OCI-LY7 (cell line): Measurements from ENCODE around the gene OLAH. TPM values are rescaled to one million over a fixed set of nuclear protein-coding genes. Genes with fewer than 3 reads are reported as not detected.

Experiments
- BruUV-seq: library from RNA; stranded (reverse); fragments of 400-500 nt; replicated peaks from 2 replicates; lab custom pipeline; 2021; lab: Mats Ljungman, UMichigan
- CTCF ChIA-PET: fragments of 300-600 bp; sonication (Branson Sonifier 250); formaldehyde crosslinking; loops from one replicate; lab custom pipeline; 2022; ENCODE audit warnings: antibody characterized with exemption; ENCODE audit not compliant: unreplicated experiment; lab: Charles Lee
- POLR2A ChIA-PET: fragments of 300-600 bp; sonication (Branson Sonifier 250); formaldehyde crosslinking; loops from one replicate; lab custom pipeline; 2022; ENCODE audit warnings: antibody characterized with exemption; lab: Charles Lee
- DNase-seq: peaks from one replicate; pipeline ENCODE4 v3.0.0-alpha.2; 2015; ENCODE audit warnings: low spot score
- H2AFZ ChIP-seq: fragments of 200-600 bp; sonication (generic), shearing (Covaris generic); 2 replicates; pipeline ENCODE4 v1.6.1; 2014; ENCODE audit warnings: mild to moderate bottlenecking, antibody characterized with exemption, low read length, moderate library complexity
- H3K27ac ChIP-seq: fragments of 200-600 bp; sonication (generic); 2 replicates; pipeline ENCODE4 v1.5.1; 2014; ENCODE audit warnings: mixed run types, low read depth, mild to moderate bottlenecking, moderate library complexity, low read length, inconsistent platforms; ENCODE audit not compliant: poor library complexity, severe bottlenecking
- H3K36me3 ChIP-seq: fragments of 200-600 bp; sonication (generic); 2 replicates; pipeline ENCODE4 v1.6.1; 2014; ENCODE audit warnings: mild to moderate bottlenecking, antibody characterized with exemption, low read length, moderate library complexity, mixed read lengths; ENCODE audit not compliant: insufficient read depth
- H3K4me1 ChIP-seq: fragments of 200-600 bp; sonication (generic); 2 replicates; pipeline ENCODE4 v1.5.1; 2014; ENCODE audit warnings: mild to moderate bottlenecking, low read length; ENCODE audit not compliant: insufficient read depth, poor library complexity, severe bottlenecking
- H3K4me2 ChIP-seq: fragments of 200-600 bp; sonication (generic); 2 replicates; pipeline ENCODE4 v1.6.1; 2014; ENCODE audit warnings: mild to moderate bottlenecking, low read length
- H3K4me3 ChIP-seq: fragments of 200-600 bp; sonication (generic); 2 replicates; pipeline ENCODE4 v1.5.1; 2014; ENCODE audit warnings: mild to moderate bottlenecking, low read depth, low read length; ENCODE audit not compliant: poor library complexity, severe bottlenecking
- H3K79me2 ChIP-seq: fragments of 200-600 bp; sonication (generic); 2 replicates; pipeline ENCODE4 v1.6.1; 2016; ENCODE audit warnings: low read depth, mild to moderate bottlenecking, low read length, moderate library complexity, mixed read lengths; ENCODE audit not compliant: insufficient read depth
- H3K9me2 ChIP-seq: fragments of 200-600 bp; sonication (generic); 2 replicates; pipeline ENCODE4 v1.6.1; 2016; ENCODE audit warnings: mild to moderate bottlenecking, low read length, mixed read lengths; ENCODE audit not compliant: insufficient read depth
- H3K9me3 ChIP-seq: fragments of 200-600 bp; sonication (generic); 2 replicates; pipeline ENCODE4 v1.6.1; 2014; ENCODE audit warnings: mild to moderate bottlenecking, mixed run types, low read length, mixed read lengths
- H4K20me1 ChIP-seq: fragments of 200-600 bp; sonication (generic); 2 replicates; pipeline ENCODE4 v1.6.1; 2014; ENCODE audit warnings: mild to moderate bottlenecking, antibody characterized with exemption, low read length, moderate library complexity, mixed read lengths; ENCODE audit not compliant: insufficient read depth
- CTCF ChIP-seq: fragments of 200-600 bp; sonication (generic); conservative IDR thresholded peaks from 2 replicates; pipeline ENCODE4 v1.5.1; 2014; ENCODE audit warnings: mild to moderate bottlenecking, antibody characterized with exemption, low read length, moderate library complexity, mixed read lengths
- EZH2phosphoT487 ChIP-seq: fragments of 200-600 bp; sonication (generic); IDR thresholded peaks from 2 replicates; pipeline ENCODE4 v1.6.1; 2018; ENCODE audit warnings: low read depth, borderline replicate concordance, mild to moderate bottlenecking, mixed run types, antibody characterized with exemption, low read length, moderate library complexity, mixed read lengths
- intact Hi-C: fragments of 100-400 bp; cut with micrococcal nuclease; formaldehyde crosslinking; loops from one replicate; pipeline ENCODE4 v1.10.0; 2022; ENCODE audit not compliant: unreplicated experiment
- total RNA-seq, 2 experiments: library from RNA; depleted of rRNA in 1 of 2; stranded (reverse); fragments of >200 nt in 1 of 2; shearing (Covaris generic) in 1 of 2; gene quantifications; 2 replicates each; pipeline ENCODE4 v1.2.3, GENCODE V29; 2014 to 2022

Gene OLAH
- total RNA-seq, 2 experiments from 2014 or later = not detected

- no peak overlapping the region for H3K27ac ChIP-seq
- no TSS peak for BruUV-seq
- H4K20me1 ChIP-seq = no peaks in the 10 kb centered on the region
- no peaks in the 10 kb centered on the region for H3K36me3 ChIP-seq
- no peak overlapping the region for H2AFZ ChIP-seq
- no peak overlapping the region for H3K4me2 ChIP-seq
- CTCF ChIA-PET = no interaction called here
- no peaks in the 10 kb centered on the region for H3K4me1 ChIP-seq
- no peaks in the 10 kb centered on the region for H3K9me2 ChIP-seq
- POLR2A ChIA-PET = no interaction called here
- no peak overlapping the region for H3K4me3 ChIP-seq
- TF ChIP-seq EZH2phosphoT487 (no peak), CTCF (no peak)
- no peaks in the 10 kb centered on the region for H3K79me2 ChIP-seq
- no peaks in the 10 kb centered on the region for H3K9me3 ChIP-seq
- intact Hi-C loops = no loop called here
- no peak for DNase-seq
Observed at GRCh38 chr10:15027741-15028140, 16.0 kb upstream of the OLAH start.

- ChIA-PET POLR2A (no interaction called here), CTCF (no interaction called here)
- no peak for TF ChIP-seq EZH2phosphoT487
- Histone ChIP-seq H3K9me2 (no peaks in the 10 kb centered on the region), H3K4me3 (no peak overlapping the region), H3K79me2 (no peaks in the 10 kb centered on the region), H3K36me3 (no peaks in the 10 kb centered on the region), H3K4me1 (no peaks in the 10 kb centered on the region), H4K20me1 (no peaks in the 10 kb centered on the region), H3K9me3 (no peaks in the 10 kb centered on the region), H2AFZ (no peak overlapping the region), H3K27ac (no peak overlapping the region), H3K4me2 (no peak overlapping the region)
- no peak for DNase-seq
- no TSS peak for BruUV-seq
- intact Hi-C loops = no loop called here
Observed at GRCh38 chr10:15035385-15036301, 8.1 kb upstream of the OLAH start.

- ChIA-PET CTCF (no interaction called here), POLR2A (no interaction called here)
- Histone ChIP-seq H4K20me1 (no peaks in the 10 kb centered on the region), H3K4me1 (no peaks in the 10 kb centered on the region), H3K4me2 (no peak overlapping the region), H3K27ac (no peak overlapping the region), H3K36me3 (no peaks in the 10 kb centered on the region), H3K79me2 (no peaks in the 10 kb centered on the region), H2AFZ (no peak overlapping the region), H3K9me3 (no peaks in the 10 kb centered on the region), H3K4me3 (no peak overlapping the region), H3K9me2 (no peaks in the 10 kb centered on the region)
- intact Hi-C loops = no loop called here
- DNase-seq = no peak
- no TSS peak for BruUV-seq
- TF ChIP-seq CTCF (no peak), EZH2phosphoT487 (no peak)
Observed at GRCh38 chr10:15037691-15038090, 6.1 kb upstream of the OLAH start.
